Lung (tissue), 12 donors: Measurements from ENCODE around the gene SPSB1. TPM values are rescaled to one million over a fixed set of nuclear protein-coding genes. Genes with fewer than 3 reads are reported as not detected.

Source experiments
- ATAC-seq: fragments of 200-7000 bp; cut with Tn5 transposase; one replicate; pipeline ENCODE4 v1.9.1; 2020; ENCODE audit warnings: moderate number of reproducible peaks; ENCODE audit not compliant: insufficient read depth, low FRiP score
- DNase-seq, 3 donors: peaks; one replicate each; pipeline ENCODE4 v3.0.0-alpha.2; 2013 to 2017
- H3K27ac ChIP-seq, 2 donors: one replicate each; pipeline ENCODE4 v1.5.1; 2013; ENCODE audit warnings: mild to moderate bottlenecking in 2 of 2, moderate library complexity in 2 of 2, control low read depth in 1 of 2, inconsistent platforms in 1 of 2, low read depth in 1 of 2, low read length in 1 of 2
- H3K27me3 ChIP-seq, 3 donors: one replicate each; pipeline ENCODE4 v1.5.1; 2013; ENCODE audit warnings: low read length in 2 of 3; ENCODE audit not compliant: control insufficient read depth in 3 of 3, insufficient read depth in 3 of 3
- H3K36me3 ChIP-seq, 4 donors: one replicate each; pipeline ENCODE4 v1.5.1; 2013; ENCODE audit warnings: low read length in 4 of 4, mild to moderate bottlenecking in 1 of 4, moderate library complexity in 1 of 4; ENCODE audit not compliant: control insufficient read depth in 4 of 4, insufficient read depth in 4 of 4
- H3K4me1 ChIP-seq, 5 donors: one replicate each; pipeline ENCODE4 v1.5.1; 2013; ENCODE audit warnings: low read length in 5 of 5, mild to moderate bottlenecking in 2 of 5, moderate library complexity in 1 of 5; ENCODE audit not compliant: control insufficient read depth in 5 of 5, insufficient read depth in 5 of 5
- H3K4me3 ChIP-seq: one replicate; pipeline ENCODE4 v1.5.1; 2013; ENCODE audit warnings: mild to moderate bottlenecking, control low read depth, moderate library complexity
- H3K9ac ChIP-seq, 2 donors: one replicate each; pipeline ENCODE4 v1.5.1; 2013; ENCODE audit warnings: low read length in 2 of 2, control low read depth in 1 of 2; ENCODE audit not compliant: insufficient read depth in 1 of 2
- H3K9me3 ChIP-seq, 4 donors: one replicate each; pipeline ENCODE4 v1.5.1; 2013; ENCODE audit warnings: low read length in 3 of 4, mild to moderate bottlenecking in 1 of 4, moderate library complexity in 1 of 4; ENCODE audit not compliant: control insufficient read depth in 4 of 4, insufficient read depth in 3 of 4
- WGBS, 2 donors: extraction: QIAGEN DNeasy Blood & Tissue Kit; methylation state at CpG; one replicate each; pipeline ENCODE4 v1.1.7; 2013; 5-methylcytosine and 5-hydroxymethylcytosine counted together
- polyA plus RNA-seq, 2 donors: library from polyadenylated mRNA; stranded (reverse); fragments of 200-250 nt; gene quantifications; one replicate each; pipeline ENCODE4 v1.2.1, GENCODE V29; 2013
- total RNA-seq, 2 donors: library from RNA; depleted of rRNA in 1 of 2; stranded (reverse); fragments of >200 nt in 1 of 2; gene quantifications; one replicate each; pipeline ENCODE4 v1.2.1, GENCODE V29; 2014 to 2021
- TF ChIP-seq, protein P1 (sequence below): IDR thresholded peaks from 2 replicates; pipeline ENCODE4 v1.5.1; 2012; ENCODE audit warnings: mild to moderate bottlenecking; ENCODE audit errors: control extremely low read depth, extremely low read depth
- donor health status: control.
- donor health status: control.
- donor health status: Bipolar disorder and iron deficiency.
- donor health status: healthy.
- donor health status: DM: yes; HTN: yes; CAD: no.

SPSB1 gene
- total and polyA plus RNA-seq, 4 donors, result 9.5 to 25.9 (median 21.6) TPM

DNA sequence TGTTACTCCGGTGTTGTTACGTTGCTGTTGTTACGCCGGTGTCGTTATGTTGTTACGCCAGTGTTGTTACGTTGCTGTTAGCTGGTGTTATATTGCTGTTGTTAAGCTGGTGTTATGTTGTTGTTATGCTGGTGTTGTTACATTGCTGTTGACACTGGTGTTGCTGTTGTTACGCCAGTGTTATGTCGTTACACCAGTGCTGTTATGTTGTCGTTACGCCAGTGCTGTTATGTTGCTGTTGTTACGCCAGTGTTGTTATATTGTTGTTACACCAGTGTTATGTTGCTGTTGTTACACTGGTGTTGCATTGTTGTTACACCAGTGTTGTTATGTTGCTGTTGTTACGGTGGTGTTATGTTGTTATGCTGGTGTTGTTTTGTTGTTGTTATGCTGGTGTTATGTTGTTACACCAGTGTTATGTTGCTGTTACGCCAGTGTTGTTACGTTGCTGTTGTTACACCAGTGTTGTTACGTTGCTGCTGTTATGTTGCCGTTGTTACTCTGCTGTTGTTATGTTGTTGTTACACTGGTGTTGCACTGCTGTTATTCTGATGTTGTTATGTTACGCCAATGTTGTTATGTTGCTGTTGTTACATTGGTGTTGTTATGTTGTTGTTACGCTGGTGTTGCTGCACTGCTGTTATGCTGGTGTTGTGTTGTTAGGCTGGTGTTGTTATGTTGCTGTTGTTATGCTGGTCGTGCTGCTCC lies 32.5 kb upstream of the SPSB1 start:
- ATAC-seq, result no peak
- H3K27ac ChIP-seq, result no peak overlapping the region
- 96% methylated on average over 20 of the region's 20 CpGs for WGBS, 2 donors
- H3K36me3 ChIP-seq, result peaks cover 5 to 35% (median 16%) of the 10 kb centered on the region in 4 donors
- H3K9me3 ChIP-seq, result no peaks in the 10 kb centered on the region
- H3K4me3 ChIP-seq, result no peak overlapping the region
- TF ChIP-seq, protein P1, sequence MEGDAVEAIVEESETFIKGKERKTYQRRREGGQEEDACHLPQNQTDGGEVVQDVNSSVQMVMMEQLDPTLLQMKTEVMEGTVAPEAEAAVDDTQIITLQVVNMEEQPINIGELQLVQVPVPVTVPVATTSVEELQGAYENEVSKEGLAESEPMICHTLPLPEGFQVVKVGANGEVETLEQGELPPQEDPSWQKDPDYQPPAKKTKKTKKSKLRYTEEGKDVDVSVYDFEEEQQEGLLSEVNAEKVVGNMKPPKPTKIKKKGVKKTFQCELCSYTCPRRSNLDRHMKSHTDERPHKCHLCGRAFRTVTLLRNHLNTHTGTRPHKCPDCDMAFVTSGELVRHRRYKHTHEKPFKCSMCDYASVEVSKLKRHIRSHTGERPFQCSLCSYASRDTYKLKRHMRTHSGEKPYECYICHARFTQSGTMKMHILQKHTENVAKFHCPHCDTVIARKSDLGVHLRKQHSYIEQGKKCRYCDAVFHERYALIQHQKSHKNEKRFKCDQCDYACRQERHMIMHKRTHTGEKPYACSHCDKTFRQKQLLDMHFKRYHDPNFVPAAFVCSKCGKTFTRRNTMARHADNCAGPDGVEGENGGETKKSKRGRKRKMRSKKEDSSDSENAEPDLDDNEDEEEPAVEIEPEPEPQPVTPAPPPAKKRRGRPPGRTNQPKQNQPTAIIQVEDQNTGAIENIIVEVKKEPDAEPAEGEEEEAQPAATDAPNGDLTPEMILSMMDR, result no peak
- peaks cover 0 to 10% (median 0%) of the 10 kb centered on the region in 5 donors for H3K4me1 ChIP-seq
- peak in 1 of 3 donors; percentile 28 for DNase-seq
- H3K9ac ChIP-seq, result peak overlapping the region in 1 of 2 donors; percentile 36
- H3K27me3 ChIP-seq, result no peaks in the 10 kb centered on the region

DNA sequence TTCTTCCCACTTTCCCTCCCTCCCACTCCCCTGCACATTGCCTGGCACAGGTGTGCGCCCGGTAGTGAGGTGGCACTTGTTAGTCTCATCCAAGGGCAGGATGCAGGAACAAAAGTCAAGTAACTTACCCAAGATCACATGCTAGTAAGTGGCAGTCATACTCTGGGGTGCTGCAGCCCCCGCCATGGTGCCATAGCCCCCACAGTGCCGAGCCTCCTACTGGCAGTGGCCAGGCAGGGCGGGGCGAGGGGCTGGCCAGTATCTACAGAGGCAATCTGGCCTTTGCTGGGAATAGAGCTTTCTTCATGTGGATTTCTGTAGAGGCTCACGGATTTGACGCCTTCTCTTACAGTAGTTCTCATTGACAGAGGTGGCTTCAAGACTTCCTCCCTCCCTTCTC lies 31.2 kb upstream of the SPSB1 start:
- no peak for DNase-seq

DNA sequence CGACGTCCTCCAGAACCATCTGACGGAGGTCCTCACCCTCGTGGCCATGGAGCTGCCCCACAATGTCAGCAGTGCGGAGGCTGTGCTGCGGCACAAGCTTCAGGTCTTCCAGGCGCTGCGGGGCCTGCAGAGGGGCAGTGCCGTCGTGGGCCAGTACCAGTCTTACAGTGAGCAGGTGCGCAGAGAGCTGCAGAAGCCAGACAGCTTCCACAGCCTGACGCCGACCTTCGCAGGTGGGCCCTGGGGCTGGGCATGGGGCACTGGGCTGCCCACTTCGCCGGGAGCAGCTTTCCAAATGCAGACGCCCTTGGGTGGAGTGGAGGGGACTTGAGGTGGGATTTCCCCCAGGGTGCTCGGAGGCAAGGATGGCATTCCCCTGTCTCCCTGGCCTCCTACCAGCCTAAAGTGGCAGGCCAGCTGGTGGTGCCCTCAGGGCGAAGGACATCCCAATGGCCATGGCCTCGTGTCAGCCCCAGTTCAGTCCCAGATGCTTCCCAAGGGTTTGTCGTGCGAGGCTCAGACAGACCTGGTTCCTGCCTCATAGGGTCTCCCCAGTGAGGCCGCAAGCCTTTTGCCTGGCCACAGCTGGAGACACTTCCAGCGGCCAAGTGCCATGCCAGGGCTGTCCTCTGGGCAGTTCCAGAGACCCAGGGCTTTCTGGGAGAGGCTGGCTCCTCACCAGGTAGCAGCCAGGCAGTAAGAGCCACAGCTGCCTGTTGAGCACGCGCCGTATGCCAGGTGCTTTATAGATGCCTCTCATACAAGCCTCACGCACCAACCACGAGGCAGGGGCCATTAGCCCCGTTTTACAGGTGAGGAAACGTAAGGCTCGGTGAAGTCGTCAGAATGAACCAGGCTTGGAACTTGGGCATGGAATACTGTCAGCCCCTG lies 30.4 kb upstream of the SPSB1 start:
- H3K36me3 ChIP-seq, result peaks cover 5 to 37% (median 18%) of the 10 kb centered on the region in 4 donors
- DNase-seq, result no peak

More for the DNA sequence above, 31.2 kb upstream of the SPSB1 start:
- no peak for ATAC-seq
- H3K9me3 ChIP-seq, result no peaks in the 10 kb centered on the region
- TF ChIP-seq, protein P1, result no peak
- peaks cover 0 to 10% (median 0%) of the 10 kb centered on the region in 5 donors for H3K4me1 ChIP-seq
- H3K4me3 ChIP-seq, result no peak overlapping the region
- no peak overlapping the region for H3K27ac ChIP-seq
- peaks cover 5 to 37% (median 17%) of the 10 kb centered on the region in 4 donors for H3K36me3 ChIP-seq
- H3K27me3 ChIP-seq, result no peaks in the 10 kb centered on the region
- no peak overlapping the region for H3K9ac ChIP-seq
- WGBS, 2 donors, result 87 to 91% methylated on average over 8 of the region's 8 CpGs

More for the DNA sequence above, 30.4 kb upstream of the SPSB1 start:
- TF ChIP-seq, protein P1, result no peak
- Histone ChIP-seq H3K27ac (no peak overlapping the region), H3K4me1 (peaks cover 0 to 10% (median under 1%) of the 10 kb centered on the region in 5 donors), H3K9ac (no peak overlapping the region), H3K4me3 (no peak overlapping the region), H3K27me3 (no peaks in the 10 kb centered on the region), H3K9me3 (no peaks in the 10 kb centered on the region)
- 94 to 95% methylated on average over 33 of the region's 33 CpGs for WGBS, 2 donors
- ATAC-seq, result no peak
